Neural crest cell (in vitro differentiated cells): ENCODE results near the gene FNDC3B. TPM values are rescaled to one million over a fixed set of nuclear protein-coding genes. Genes with fewer than 3 reads are reported as not detected.
A peak's percentile ranks its signal among the peaks of the same experiment; 100 is the strongest.

Experiments
- DNase-seq: peaks from one replicate; pipeline ENCODE4 v3.0.0; 2021; ENCODE audit warnings: low read depth, mixed read lengths, low spot score
- H3K27ac Mint-ChIP-seq: one replicate; pipeline ENCODE4 v1.8.0; 2021; ENCODE audit warnings: mild to moderate bottlenecking, mixed read lengths; ENCODE audit not compliant: unreplicated experiment
- H3K27me3 Mint-ChIP-seq: 2 replicates; pipeline ENCODE4 v1.8.0; 2021; ENCODE audit warnings: low read depth, mild to moderate bottlenecking, mixed read lengths
- H3K36me3 Mint-ChIP-seq: 2 replicates; pipeline ENCODE4 v1.8.0; 2021; ENCODE audit warnings: low read depth, mild to moderate bottlenecking, mixed read lengths
- H3K4me1 Mint-ChIP-seq: 2 replicates; pipeline ENCODE4 v1.8.0; 2021; ENCODE audit warnings: mixed read lengths
- H3K4me3 Mint-ChIP-seq: one replicate; pipeline ENCODE4 v1.8.0; 2021; ENCODE audit warnings: mild to moderate bottlenecking, mixed read lengths
- H3K9me3 Mint-ChIP-seq: 2 replicates; pipeline ENCODE4 v1.8.0; 2021; ENCODE audit warnings: mixed read lengths
- CTCF ChIP-seq: fragments of 200-600 bp; sonication (generic); conservative IDR thresholded peaks from 2 replicates; pipeline ENCODE4 v1.5.0; 2021; ENCODE audit warnings: antibody characterized with exemption, mild to moderate bottlenecking
- total RNA-seq: library from RNA; stranded (reverse); gene quantifications from 2 replicates; pipeline ENCODE4 v1.2.1, GENCODE V29; 2021

The FNDC3B gene
- total RNA-seq, 1 donor from 2014 or later = 41.5 TPM

- Mint-ChIP-seq H3K4me1 (peaks cover 76% of the 10 kb centered on the region), H3K27ac (no peak overlapping the region), H3K9me3 (no peaks in the 10 kb centered on the region), H3K27me3 (no peaks in the 10 kb centered on the region), H3K36me3 (no peaks in the 10 kb centered on the region), H3K4me3 (peak overlapping the region; percentile 14)
- TF ChIP-seq CTCF = no peak
- no peak for DNase-seq
Observed at GRCh38 chr3:172136330-172136729, 97.0 kb downstream of the FNDC3B start.

- Mint-ChIP-seq H3K27me3 (no peaks in the 10 kb centered on the region), H3K36me3 (no peaks in the 10 kb centered on the region), H3K27ac (peak overlapping the region; percentile 95), H3K9me3 (no peaks in the 10 kb centered on the region), H3K4me1 (peaks cover 84% of the 10 kb centered on the region), H3K4me3 (peak overlapping the region; percentile 44)
- no peak for TF ChIP-seq CTCF
- DNase-seq = no peak
Observed at GRCh38 chr3:172137287-172138192, 98.2 kb downstream of the FNDC3B start.

GRCh38 chr3:172138193-172138537 lies 98.8 kb downstream of the FNDC3B start:
- H3K27me3 Mint-ChIP-seq = no peaks in the 10 kb centered on the region
- no peaks in the 10 kb centered on the region for H3K36me3 Mint-ChIP-seq
- peak overlapping the region; percentile 44 for H3K4me3 Mint-ChIP-seq
- DNase-seq = no peak
- H3K4me1 Mint-ChIP-seq = peaks cover 89% of the 10 kb centered on the region
- no peaks in the 10 kb centered on the region for H3K9me3 Mint-ChIP-seq
- no peak for TF ChIP-seq CTCF
- peak overlapping the region; percentile 95 for H3K27ac Mint-ChIP-seq

- Mint-ChIP-seq H3K9me3 (peaks cover 2% of the 10 kb centered on the region), H3K36me3 (peaks cover 1% of the 10 kb centered on the region), H3K27ac (peak overlapping the region; percentile 97), H3K27me3 (no peaks in the 10 kb centered on the region), H3K4me1 (peaks cover 83% of the 10 kb centered on the region), H3K4me3 (peak overlapping the region; percentile 28)
- no peak for TF ChIP-seq CTCF
- DNase-seq = peak; percentile 24
Observed at GRCh38 chr3:172138792-172139507, 99.6 kb downstream of the FNDC3B start.

- TF ChIP-seq CTCF = no peak
- no peak for DNase-seq
- peaks cover 6% of the 10 kb centered on the region for H3K36me3 Mint-ChIP-seq
- H3K27ac Mint-ChIP-seq = peak overlapping the region; percentile 93
- H3K4me3 Mint-ChIP-seq = peak overlapping the region; percentile 11
- H3K4me1 Mint-ChIP-seq = peaks cover 85% of the 10 kb centered on the region
- H3K27me3 Mint-ChIP-seq = no peaks in the 10 kb centered on the region
- H3K9me3 Mint-ChIP-seq = peaks cover 5% of the 10 kb centered on the region
Observed at GRCh38 chr3:172139528-172140276, 100.3 kb downstream of the FNDC3B start.
